Stimulated activated naive CD8-positive, alpha-beta T cell treated with anti-CD3 and anti-CD28 coated beads, Interleukin-15, Interleukin-2, amounts not matched to agents 100 U/mL and 50 U/mL, for 24 hours (primary cell): ENCODE results near the gene NUDCD2.
"Not testable (repeated sequence)": the region's sequence is repeated elsewhere in the genome, so short reads cannot be mapped to it uniquely, and the experiment has no call there.

Source experiments
- ATAC-seq: fragments of 150-1000 bp; cut with Tn5 transposase; one replicate; pipeline ENCODE4 v1.10.0; 2021
- DNase-seq: peaks from one replicate; pipeline ENCODE4 v3.0.0; 2021

Gene NUDCD2

GRCh38 chr5:163467682-163468081 is 7.8 kb upstream of the NUDCD2 start:
- no peak for ATAC-seq
- no peak for DNase-seq

GRCh38 chr5:163463063-163463435 is 3.1 kb upstream of the NUDCD2 start:
- DNase-seq (no peak), ATAC-seq (no peak)

GRCh38 chr5:163460562-163461171 is 765 bp upstream of the NUDCD2 start, which contains the start of gene HMMR:
Gene HMMR (plus strand): TSS chr5:163460632. CDS start chr5:163460693, 61 bp downstream.
- ATAC-seq: no peak

GRCh38 chr5:163459462-163459818 is 462 bp downstream of the NUDCD2 start:
- DNase-seq (no peak), ATAC-seq (no peak)

More at GRCh38 chr5:163460562-163461171, 765 bp upstream of the NUDCD2 start, which contains the start of gene HMMR:
- DNase-seq: no peak

- ATAC-seq (no peak), DNase-seq (no peak)
Measured at GRCh38 chr5:163458778-163459385, 1.0 kb downstream of the NUDCD2 start.

- ATAC-seq: no peak
- no peak for DNase-seq
Measured at GRCh38 chr5:163456840-163457239, 3.1 kb downstream of the NUDCD2 start.

- ATAC-seq: no peak
- no peak for DNase-seq
Measured at GRCh38 chr5:163456029-163456589, 3.8 kb downstream of the NUDCD2 start.

- not testable (repeated sequence) for ATAC-seq, DNase-seq
Measured at GRCh38 chr5:163455406-163455805, 4.5 kb downstream of the NUDCD2 start.

GRCh38 chr5:163453705-163454104 is 6.2 kb downstream of the NUDCD2 start:
- no peak for ATAC-seq
- no peak for DNase-seq

- DNase-seq (no peak), ATAC-seq (no peak)
Measured at GRCh38 chr5:163451489-163451888, 8.4 kb downstream of the NUDCD2 start.

GRCh38 chr5:163448491-163448890 is 11.4 kb downstream of the NUDCD2 start:
- ATAC-seq (no peak), DNase-seq (no peak)

- no peak for ATAC-seq
Measured at GRCh38 chr5:163447875-163448274, 12.0 kb downstream of the NUDCD2 start.

GRCh38 chr5:163447191-163447590 is 12.7 kb downstream of the NUDCD2 start:
- no peak for DNase-seq
- no peak for ATAC-seq

More at GRCh38 chr5:163447875-163448274, 12.0 kb downstream of the NUDCD2 start:
- no peak for DNase-seq

GRCh38 chr5:163445345-163445744 is 14.6 kb downstream of the NUDCD2 start:
- ATAC-seq: no peak

GRCh38 chr5:163444526-163444925 is 15.4 kb downstream of the NUDCD2 start:
- DNase-seq (no peak), ATAC-seq (no peak)

More at GRCh38 chr5:163445345-163445744, 14.6 kb downstream of the NUDCD2 start:
- DNase-seq: no peak

- ATAC-seq (no peak), DNase-seq (no peak)
Measured at GRCh38 chr5:163440954-163441353, 18.9 kb downstream of the NUDCD2 start.

GRCh38 chr5:163439092-163439425 is 20.8 kb downstream of the NUDCD2 start:
- no peak for ATAC-seq
- no peak for DNase-seq

- ATAC-seq (peak; percentile 98), DNase-seq (peak; percentile 87)
Measured at GRCh38 chr5:163437309-163438182, 22.4 kb downstream of the NUDCD2 start, which contains the start of gene CCNG1. Gene CCNG1 (plus strand): TSS chr5:163437595. CDS start chr5:163439257, 1,662 bp downstream.

GRCh38 chr5:163437011-163437308 is 22.9 kb downstream of the NUDCD2 start:
- no peak for ATAC-seq

GRCh38 chr5:163436515-163436914 is 23.4 kb downstream of the NUDCD2 start:
- ATAC-seq (no peak), DNase-seq (no peak)

More at GRCh38 chr5:163437011-163437308, 22.9 kb downstream of the NUDCD2 start:
- no peak for DNase-seq

- no peak for ATAC-seq
- no peak for DNase-seq
Measured at GRCh38 chr5:163434401-163434866, 25.5 kb downstream of the NUDCD2 start.

GRCh38 chr5:163433271-163433670 is 26.6 kb downstream of the NUDCD2 start:
- DNase-seq: no peak
- ATAC-seq: no peak

- ATAC-seq (no peak), DNase-seq (no peak)
Measured at GRCh38 chr5:163432544-163432943, 27.4 kb downstream of the NUDCD2 start.
